ENCODE data around the gene FBXW10. TPM values are rescaled to one million over a fixed set of nuclear protein-coding genes. Genes with fewer than 3 reads are reported as not detected.
"Not testable (repeated sequence)": the region's sequence is repeated elsewhere in the genome, so short reads cannot be mapped to it uniquely, and the experiment has no call there.

FBXW10 gene
- total RNA-seq, 1 experiment from 2014 or later = not detected

- H2AK5ac ChIP-seq (ENCODE audit: insufficient read length, low read length); H3K27ac Mint-ChIP-seq; H2BK20ac ChIP-seq (ENCODE audit: low read depth, low read length, poor library complexity, severe bottlenecking); H3K9me3 ChIP-seq (ENCODE audit: control insufficient read depth, low read depth, low read length); H3K4me2 ChIP-seq (ENCODE audit: insufficient read depth, insufficient read length, low read length); H4K91ac ChIP-seq (ENCODE audit: insufficient read length, low read depth, low read length); H3T11ph ChIP-seq (ENCODE audit: low read length); H4K5ac ChIP-seq (ENCODE audit: insufficient read length, low read depth, low read length); H3K79me1 ChIP-seq (ENCODE audit: insufficient read depth, low read depth, low read length, poor library complexity, severe bottlenecking); H3K27ac ChIP-seq (ENCODE audit: insufficient read length, low read depth, low read length); H3K36me3 Mint-ChIP-seq (ENCODE audit: insufficient read depth in 1 of 3, low read depth in 3 of 3); H2BK120ac ChIP-seq (ENCODE audit: low read depth, low read length, poor library complexity, severe bottlenecking); H2BK15ac ChIP-seq (ENCODE audit: low read depth, low read length); H2BK5ac ChIP-seq (ENCODE audit: insufficient read length, low read length); DNase-seq; H3K23me2 ChIP-seq (ENCODE audit: insufficient read length, low read depth, low read length, poor library complexity, severe bottlenecking); H2AFZ ChIP-seq (ENCODE audit: low read length); H3K14ac ChIP-seq (ENCODE audit: insufficient read depth, low read length); H3K9ac ChIP-seq (ENCODE audit: extremely low read depth, insufficient read length, low read length); H2BK12ac ChIP-seq (ENCODE audit: insufficient read length, low read depth, low read length); H3K4me1 ChIP-seq (ENCODE audit: insufficient read depth, low read length); H3K79me2 ChIP-seq (ENCODE audit: insufficient read depth, low read length); H3K4ac ChIP-seq (ENCODE audit: low read depth, low read length); H4K8ac ChIP-seq (replicated peaks; ENCODE audit: insufficient read length, low read depth, low read length); H3K27me3 Mint-ChIP-seq (ENCODE audit: low read depth); H3K18ac ChIP-seq (ENCODE audit: insufficient read length, low read depth, low read length); H3K23ac ChIP-seq (ENCODE audit: insufficient read length, low read depth, low read length); H3K9me3 Mint-ChIP-seq; H3K27me3 ChIP-seq (ENCODE audit: insufficient read depth, low read length); H3K56ac ChIP-seq (ENCODE audit: insufficient read length, low read depth, low read length); H4K20me1 ChIP-seq (ENCODE audit: control insufficient read depth, insufficient read depth, insufficient read length); H3K4me3 Mint-ChIP-seq: not testable (repeated sequence)
- WGBS (ENCODE audit: extremely low coverage, insufficient read length, low lambda C conversion rate) = no CpG with 5 or more reads among the region's 5 CpGs
- H3K4me1 Mint-ChIP-seq = peaks cover 11% of the 10 kb centered on the region in 2 experiments
Observed at GRCh38 chr17:18722612-18723011, 21.2 kb upstream of the FBXW10 start.

GRCh38 chr17:18723509-18723908 is 20.3 kb upstream of the FBXW10 start:
- H3K9me3 ChIP-seq (ENCODE audit: control insufficient read depth, low read depth, low read length); H3K27ac Mint-ChIP-seq; H3K4me2 ChIP-seq (ENCODE audit: insufficient read depth, insufficient read length, low read length); H2BK120ac ChIP-seq (ENCODE audit: low read depth, low read length, poor library complexity, severe bottlenecking); H3K27ac ChIP-seq (ENCODE audit: insufficient read length, low read depth, low read length); DNase-seq; H3K27me3 Mint-ChIP-seq (ENCODE audit: low read depth); H3K4me3 Mint-ChIP-seq; H2BK5ac ChIP-seq (ENCODE audit: insufficient read length, low read length); H2AFZ ChIP-seq (ENCODE audit: low read length); H4K91ac ChIP-seq (ENCODE audit: insufficient read length, low read depth, low read length); H3K14ac ChIP-seq (ENCODE audit: insufficient read depth, low read length); H3K36me3 Mint-ChIP-seq (ENCODE audit: insufficient read depth in 1 of 3, low read depth in 3 of 3); H2BK15ac ChIP-seq (ENCODE audit: low read depth, low read length); H3K56ac ChIP-seq (ENCODE audit: insufficient read length, low read depth, low read length); H4K20me1 ChIP-seq (ENCODE audit: control insufficient read depth, insufficient read depth, insufficient read length); H3K23ac ChIP-seq (ENCODE audit: insufficient read length, low read depth, low read length); H2BK20ac ChIP-seq (ENCODE audit: low read depth, low read length, poor library complexity, severe bottlenecking); H2AK5ac ChIP-seq (ENCODE audit: insufficient read length, low read length); H3K9ac ChIP-seq (ENCODE audit: extremely low read depth, insufficient read length, low read length); H3K23me2 ChIP-seq (ENCODE audit: insufficient read length, low read depth, low read length, poor library complexity, severe bottlenecking); H4K8ac ChIP-seq (replicated peaks; ENCODE audit: insufficient read length, low read depth, low read length); H3K27me3 ChIP-seq (ENCODE audit: insufficient read depth, low read length); H4K5ac ChIP-seq (ENCODE audit: insufficient read length, low read depth, low read length); H3K4ac ChIP-seq (ENCODE audit: low read depth, low read length); H3K4me1 ChIP-seq (ENCODE audit: insufficient read depth, low read length); H3K9me3 Mint-ChIP-seq; H3K18ac ChIP-seq (ENCODE audit: insufficient read length, low read depth, low read length); H2BK12ac ChIP-seq (ENCODE audit: insufficient read length, low read depth, low read length); H3K79me2 ChIP-seq (ENCODE audit: insufficient read depth, low read length); H3K79me1 ChIP-seq (ENCODE audit: insufficient read depth, low read depth, low read length, poor library complexity, severe bottlenecking); H3T11ph ChIP-seq (ENCODE audit: low read length): not testable (repeated sequence)
- H3K4me1 Mint-ChIP-seq = peaks cover 11% of the 10 kb centered on the region in 2 experiments
- no CpG with 5 or more reads among the region's 1 CpG for WGBS (ENCODE audit: extremely low coverage, insufficient read length, low lambda C conversion rate)
